NCI-H187 (cell line): ENCODE results near the gene SULF2.

Source experiments
- DNase-seq, 2 experiments: peaks; one replicate each; lab custom pipeline; 2025; lab: John Stamatoyannopoulos, UW

The SULF2 gene

DNA sequence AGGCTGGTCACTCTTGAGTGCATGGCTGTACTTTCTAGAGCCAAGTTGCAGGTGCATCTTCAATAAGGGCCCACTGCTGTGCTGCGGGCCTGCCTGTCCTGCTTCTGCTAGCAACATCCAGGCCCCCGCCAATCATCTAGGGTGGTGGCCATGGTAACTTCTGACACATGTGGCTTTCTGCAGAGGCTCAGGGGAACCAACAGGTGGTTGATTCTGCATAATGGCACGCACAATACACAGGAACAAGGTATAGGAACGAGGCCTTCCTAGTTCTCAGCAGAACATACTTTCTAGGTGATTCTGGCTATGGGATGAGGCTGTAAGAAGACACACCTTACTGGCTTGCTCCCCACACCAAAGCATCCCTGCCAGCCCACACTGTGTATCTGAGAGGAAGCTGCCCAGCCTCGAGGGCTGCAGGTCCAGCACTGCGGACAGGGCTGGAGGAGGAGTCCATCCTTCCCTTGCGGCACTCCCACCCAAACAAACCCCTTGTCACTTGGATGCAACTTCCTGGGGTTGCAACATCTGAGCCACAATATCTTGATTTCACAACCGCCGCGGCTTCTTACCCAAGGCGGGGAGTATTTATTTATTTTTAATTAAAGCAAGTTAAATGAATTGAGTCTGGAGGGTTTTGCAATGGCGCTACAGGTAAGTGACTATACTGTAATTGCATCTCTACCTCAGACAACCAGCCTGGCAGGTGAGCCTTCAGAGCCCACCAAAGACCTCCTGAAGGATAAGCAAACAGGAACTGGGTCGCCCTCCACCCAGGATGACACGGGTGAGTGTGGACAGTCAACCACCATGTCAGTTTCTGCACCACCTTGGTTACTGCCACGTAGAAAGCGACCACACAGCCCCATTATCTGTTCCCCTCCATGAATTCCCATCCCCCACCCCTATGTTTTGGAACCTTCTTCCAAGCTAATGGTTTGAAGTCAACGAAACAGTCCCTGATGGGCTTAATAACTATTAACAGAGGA, 49.6 kb downstream of the SULF2 start:
- no peak for DNase-seq

DNA sequence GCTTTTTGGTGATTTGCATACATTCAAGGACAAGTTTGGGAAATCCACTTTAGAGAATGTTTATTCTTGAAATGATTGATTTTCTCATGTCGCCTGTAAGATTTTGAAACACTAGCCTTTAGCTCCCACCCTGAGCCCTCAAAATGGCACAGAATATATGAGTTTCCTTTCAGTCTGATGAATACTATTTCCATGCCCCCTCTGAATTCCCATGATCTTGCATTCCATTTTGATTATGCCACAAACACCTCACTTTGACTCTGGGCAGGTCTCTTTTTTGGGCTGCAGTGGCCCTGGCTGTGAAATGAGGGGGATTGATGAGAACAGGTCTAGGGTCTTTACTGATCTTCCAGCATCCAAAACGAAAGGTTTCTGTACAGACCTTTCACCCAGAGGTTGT, 50.4 kb downstream of the SULF2 start:
- no peak for DNase-seq

DNA sequence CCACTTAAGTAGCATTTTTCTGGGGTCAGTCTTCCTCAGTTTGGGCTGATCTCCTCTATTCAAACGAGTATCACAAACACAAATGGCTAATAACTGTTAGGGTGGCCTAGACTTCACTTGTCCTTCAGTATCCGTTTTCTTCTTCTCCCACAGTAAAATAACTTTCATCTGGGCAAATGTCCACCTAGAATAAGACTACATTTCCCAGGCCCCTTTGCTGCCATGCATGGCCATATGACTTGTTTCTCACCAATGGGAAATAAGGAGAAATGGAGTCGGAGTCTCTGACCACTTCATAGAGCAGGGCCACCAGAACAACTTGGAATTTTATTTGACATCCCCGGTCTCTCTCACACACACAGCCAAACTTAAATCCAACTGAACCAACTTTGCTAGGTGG, 51.4 kb downstream of the SULF2 start:
- DNase-seq, result no peak

DNA sequence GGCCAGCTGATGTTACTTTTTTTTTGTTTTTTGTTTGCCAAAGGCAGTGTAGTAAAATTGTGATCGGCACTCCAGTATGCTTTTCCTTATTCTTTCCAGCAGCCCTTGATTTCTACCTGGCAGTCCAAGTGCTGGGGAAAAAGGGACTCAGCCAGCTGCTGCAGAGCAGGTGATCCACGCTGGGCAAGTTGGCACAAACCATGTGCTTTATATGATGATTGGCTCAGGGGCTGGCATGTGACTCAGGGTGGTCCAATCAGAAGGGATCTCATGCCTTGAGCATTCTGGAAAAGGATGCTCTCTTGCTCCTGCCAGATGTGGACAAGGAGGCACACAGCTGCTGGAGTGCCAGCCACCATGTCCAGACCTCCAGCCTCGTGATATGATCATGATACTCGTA, 54.5 kb downstream of the SULF2 start:
- no peak for DNase-seq

DNA sequence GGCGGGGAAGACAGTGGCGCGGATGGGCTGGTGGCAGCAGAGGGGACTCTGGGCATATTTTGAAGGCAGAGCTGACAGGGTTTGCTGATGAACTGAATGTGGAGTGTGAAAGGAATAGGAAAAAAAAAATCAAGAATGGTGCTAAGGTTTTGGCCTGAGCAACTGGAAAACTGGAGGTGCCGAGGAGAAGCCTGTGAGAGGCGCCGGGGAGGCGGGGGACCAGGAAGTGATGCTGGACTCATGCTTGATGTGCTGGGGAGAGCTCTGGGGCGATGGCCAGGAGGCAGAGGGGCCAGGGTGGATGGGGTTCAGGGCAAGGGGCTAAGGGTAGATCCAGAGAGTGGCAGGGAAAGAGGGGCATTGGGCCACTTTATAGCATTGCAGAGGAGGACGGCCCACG, 55.8 kb downstream of the SULF2 start:
- DNase-seq, result no peak

DNA sequence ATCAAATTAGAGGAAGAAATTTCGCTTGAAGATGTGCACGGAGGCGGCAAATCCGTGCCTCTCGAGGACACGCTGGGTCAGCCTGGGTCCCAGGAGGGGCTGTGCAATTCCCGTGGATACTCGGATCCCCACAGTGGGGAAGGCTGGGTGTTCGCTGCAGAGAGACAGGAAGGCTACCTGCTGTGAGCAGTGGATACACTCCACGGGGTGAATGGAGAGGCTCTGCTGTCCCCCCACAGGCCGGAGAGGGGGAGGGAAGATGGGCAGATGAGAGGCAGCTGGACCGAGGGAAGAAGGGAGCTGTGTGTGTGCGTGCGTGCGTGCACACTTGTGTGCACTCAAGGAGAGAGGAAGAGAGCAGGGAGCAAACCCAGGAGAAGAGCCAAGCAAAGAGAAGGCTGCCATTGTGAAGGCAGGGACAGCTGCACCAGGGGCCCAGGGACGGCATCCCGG, 57.3 kb downstream of the SULF2 start:
- DNase-seq, result no peak

DNA sequence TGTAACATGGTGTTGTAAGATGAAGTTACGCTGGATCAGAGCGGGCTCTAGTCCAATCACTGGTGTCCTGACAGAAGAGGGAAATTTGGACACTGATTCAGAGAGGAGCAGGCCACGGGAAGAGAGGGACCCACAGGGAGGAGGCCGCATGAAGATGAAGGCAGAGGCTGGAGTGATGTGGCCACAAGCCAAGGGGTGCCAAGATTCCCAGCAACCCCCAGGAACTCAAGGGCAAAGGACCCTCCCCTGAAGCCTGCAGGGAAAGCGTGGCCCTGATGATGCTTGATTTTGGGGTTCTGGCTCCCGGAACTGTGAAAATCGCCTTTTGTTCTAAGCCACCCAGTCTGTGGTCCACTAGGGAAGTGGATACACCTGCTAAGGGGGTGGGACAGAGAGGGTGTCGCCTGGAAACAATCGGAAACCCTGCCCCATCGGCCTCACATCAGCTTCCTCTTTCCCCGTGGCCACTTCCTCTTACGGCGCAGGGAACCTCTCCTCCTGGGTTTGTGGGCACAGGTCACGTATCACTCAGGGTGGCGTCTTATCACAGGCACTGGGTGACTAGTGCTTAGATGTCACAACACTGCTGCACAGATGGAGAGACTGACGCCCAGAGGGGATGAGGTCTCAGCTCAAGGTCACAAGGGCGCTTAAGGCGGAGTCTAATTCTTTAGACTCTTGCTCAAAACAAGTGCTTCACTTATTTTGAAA, 58.0 kb downstream of the SULF2 start:
- DNase-seq, result no peak

DNA sequence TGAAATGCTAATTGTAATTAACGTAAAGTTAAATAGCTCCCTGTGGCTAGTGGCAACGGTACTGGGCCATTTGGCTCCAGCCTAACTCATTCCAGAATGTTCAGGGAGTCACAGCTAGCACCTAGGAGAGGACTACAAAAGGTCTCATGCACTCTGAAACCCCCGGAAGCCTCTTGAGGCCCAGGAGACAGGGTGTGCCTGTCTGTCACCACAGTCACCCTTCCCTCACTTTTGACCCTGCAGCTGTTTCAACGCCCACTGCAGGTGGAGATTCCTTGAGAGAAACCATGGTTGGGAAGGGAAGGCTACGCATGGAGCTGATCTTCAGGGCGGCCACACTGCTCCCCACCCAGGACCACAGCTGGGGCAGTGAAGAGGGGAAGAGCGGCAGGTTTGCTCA, 58.6 kb downstream of the SULF2 start:
- no peak for DNase-seq

DNA sequence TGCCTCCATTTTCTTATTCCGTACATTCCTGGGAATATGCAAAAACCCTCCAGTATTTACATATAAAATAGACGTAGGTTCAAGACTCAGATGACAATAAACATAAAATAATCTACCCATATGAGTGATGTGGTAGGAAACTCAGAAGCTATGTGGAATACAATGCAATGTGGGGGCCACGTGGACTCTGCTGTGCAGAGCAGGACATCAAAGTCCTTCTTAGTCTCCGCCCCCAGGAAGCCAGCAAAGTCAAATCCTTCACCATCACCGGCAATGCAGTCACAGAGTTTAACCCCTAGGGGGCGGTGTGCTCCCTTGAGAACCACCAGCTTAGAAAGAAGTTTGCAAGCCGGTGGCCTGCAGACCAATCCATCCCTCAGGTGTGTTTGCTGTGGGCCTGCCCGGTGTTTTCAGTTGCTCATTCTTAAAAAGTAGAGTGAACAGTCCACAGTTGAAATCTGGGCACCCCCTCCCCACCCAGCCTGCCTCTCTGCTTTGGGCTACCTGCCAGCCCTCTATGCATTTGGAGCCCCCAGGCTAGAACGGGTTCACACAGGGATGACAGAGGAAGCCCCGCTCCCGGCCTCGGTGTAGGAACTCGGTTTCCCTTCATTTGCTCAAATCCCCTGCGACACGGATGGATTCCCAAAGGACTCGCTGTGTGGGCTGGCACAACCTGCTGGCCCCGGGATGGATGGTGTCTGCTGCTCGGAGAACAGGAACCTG, 59.9 kb downstream of the SULF2 start:
- DNase-seq, result peak; percentile 34 to 35

DNA sequence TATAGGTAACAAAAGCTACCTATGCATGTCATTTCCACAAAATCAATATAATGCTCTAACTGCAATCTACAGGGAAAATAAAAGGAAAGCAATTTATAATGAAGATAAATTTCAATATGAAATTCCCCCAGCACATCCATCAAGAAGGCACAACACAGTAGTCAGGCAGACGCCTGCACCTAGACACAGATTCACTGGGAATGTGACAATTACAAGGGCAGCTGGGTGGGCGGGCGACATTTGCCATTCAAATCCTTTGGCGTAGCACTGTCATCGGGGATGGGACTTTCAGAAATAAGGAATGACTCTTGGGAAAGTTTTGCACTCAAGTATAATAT, 60.4 kb downstream of the SULF2 start:
- DNase-seq, result no peak

DNA sequence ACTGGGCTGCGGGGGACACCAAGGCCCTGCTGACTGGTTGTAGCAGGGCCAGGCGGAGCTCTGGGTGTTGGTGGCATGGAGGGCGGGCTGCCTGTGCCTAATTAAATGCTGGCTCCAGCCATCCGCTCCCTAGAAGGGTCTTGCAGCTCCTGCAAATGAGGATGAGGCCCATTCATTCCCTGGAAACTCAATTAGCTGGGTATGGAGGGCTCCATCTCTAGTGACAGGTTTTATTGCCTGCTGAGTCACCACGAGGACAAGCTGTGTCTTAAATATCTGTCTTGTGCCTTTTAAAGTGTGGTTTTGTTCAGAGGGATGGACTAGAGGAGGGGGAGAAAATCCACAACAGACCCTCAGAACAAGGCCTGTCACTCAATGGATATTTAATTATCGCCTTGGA, 60.9 kb downstream of the SULF2 start:
- DNase-seq, result no peak

DNA sequence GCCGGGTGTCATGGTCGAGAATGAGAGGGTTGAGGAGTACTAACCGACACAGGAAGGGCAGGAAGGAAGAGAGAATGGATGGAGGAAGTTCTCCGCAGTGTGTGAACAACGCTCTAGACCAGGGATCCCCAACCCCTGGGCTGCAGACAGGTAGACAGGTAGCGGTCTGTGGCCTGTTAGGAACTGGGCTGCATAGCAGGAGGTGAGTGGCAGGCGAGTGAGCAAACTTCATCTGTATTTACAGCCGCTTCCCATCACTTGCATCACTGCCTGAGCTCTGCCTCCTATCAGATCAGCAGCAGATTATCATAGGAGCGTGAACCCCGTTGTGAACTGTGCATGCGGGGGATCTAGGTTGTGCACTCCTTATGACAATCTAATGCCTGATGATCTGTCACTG, 62.0 kb downstream of the SULF2 start:
- DNase-seq, result no peak

DNA sequence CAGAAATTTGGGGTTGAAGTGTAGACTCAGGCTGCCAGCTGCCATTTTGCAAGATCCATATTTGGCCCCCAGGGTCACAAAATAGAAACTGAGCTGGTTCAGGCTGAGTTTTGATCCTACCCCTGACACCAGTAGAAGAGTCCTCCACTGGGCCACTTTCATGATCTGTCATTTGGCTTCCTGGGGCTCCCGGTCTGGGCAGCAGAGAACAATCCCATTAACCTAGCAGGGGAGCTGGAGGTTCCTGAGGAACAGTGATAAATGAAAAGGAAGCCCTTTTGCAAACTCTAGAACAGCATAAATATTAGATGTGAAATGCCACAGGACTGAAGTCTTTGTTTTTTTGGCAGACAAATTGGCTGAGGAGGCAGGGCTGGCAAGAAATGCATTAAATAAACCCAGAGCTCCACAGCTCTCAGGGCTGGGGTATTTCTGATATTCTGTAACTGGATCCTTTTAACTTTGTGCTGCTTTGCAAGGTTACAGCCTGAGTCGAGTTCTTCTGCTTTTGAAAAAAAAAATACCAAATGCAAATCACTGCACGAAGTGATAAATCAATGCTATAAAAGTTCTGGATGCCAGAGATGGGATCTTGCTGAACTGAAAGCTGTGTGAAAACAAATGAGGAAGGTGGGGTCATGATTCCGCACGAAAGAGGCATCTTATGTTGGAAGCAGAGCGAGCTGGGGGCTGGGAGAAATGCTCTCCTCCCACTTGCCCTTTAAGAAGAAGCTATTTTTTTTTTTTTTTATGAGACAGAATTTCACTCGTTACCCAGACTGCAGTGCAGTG, 64.4 kb downstream of the SULF2 start:
- DNase-seq, result no peak

DNA sequence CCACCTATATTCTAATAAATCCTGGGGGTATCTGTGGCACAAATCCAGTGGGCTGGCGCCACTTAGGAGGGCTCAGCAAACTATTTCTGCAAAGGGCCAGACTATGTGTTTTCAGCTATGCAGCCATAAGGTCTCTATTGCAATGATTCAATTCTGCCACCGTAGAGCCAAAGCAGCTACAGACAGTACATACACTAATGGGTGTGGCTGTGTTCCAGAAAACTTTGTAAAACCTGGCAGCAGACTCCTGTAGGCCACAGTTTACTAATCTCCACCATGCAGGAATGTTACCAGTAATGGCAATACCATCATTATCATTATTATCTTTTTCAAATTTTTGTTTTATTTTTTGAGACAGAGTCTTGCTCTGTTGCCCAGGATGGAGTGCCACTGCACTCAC, 65.7 kb downstream of the SULF2 start:
- no peak for DNase-seq

DNA sequence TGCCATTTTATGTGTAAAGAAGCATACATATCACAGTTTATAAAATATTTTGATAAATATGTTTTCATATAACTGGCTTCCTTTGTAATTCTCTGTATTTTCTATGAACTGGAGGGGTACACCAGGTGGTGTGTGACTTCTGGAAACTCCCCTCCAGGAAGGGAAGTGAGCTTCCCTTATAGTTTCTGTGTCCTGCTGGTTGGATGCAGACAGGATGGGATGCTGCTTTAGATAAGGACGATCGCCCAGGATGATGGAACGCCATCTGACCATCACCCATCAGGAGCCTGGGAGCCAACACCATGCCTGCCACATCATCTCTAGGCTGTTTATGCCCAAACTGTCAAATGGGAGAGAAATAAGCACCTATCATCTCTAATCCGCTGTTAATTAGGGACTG, 66.1 kb downstream of the SULF2 start:
- no peak for DNase-seq

DNA sequence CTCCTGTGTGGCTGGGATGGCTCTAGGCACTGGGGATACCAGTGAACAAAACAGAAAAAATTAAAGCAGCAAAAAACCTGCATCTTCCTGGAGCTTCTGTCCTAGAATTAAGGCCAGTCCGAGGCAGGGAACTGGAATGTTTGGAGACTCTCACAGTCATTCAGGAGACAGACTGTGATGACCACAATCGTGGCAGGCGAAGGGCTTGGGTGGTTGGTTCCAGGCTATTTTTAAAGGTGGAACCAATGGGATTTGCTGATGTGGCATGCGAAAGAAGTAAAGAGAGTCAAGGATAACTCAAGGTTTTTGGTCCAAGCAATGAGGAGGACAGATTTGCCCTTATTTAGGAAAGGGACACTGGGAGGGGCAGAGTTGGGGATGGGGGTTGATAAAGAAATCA, 66.9 kb downstream of the SULF2 start:
- DNase-seq, result no peak

DNA sequence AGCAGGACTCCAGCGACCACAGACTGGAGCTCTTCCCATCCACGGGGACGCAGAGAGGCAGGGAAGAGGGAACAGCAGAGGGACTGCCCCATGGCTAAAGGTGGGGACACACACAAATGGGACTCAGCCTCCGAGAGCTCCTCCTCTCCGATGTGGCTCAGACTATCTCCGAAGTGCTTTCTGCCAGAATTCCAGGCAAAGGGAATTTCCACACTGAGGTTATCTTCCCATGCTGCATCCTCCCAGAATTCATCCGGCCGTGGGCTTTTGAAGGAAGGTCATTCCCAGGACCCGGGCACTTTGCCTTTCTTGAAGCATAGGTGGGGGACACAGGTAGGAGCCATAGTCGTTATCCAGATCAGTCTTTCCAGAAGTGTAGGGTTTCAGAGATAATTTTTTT, 67.9 kb downstream of the SULF2 start:
- DNase-seq, result no peak

DNA sequence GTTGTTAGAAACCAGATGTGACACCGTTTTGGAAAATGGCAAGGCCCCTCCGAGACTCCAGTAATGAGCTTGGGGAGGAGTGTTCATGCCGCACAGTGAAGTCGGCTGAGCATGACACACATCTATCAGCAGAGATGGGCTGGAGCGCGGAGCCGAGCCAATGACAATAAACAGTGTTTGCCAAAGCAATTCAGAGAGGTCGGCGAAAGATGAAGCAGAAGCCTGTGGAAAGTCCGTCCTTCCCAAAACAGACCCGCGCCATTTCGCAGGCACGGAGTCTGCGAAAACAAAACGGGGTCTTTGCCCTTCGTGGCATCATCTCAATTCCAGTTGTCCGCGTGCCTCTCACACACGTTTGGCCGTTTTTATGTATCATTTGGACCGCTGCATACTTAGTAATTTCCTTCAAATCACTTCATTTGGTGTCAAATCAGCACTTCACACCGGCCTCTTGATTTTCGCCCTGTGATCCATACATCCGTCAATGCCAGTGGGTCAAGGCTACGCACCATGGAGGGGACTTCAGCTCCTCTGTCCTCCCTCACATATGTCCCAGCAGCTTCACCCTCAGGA, 71.3 kb downstream of the SULF2 start:
- DNase-seq, result no peak

DNA sequence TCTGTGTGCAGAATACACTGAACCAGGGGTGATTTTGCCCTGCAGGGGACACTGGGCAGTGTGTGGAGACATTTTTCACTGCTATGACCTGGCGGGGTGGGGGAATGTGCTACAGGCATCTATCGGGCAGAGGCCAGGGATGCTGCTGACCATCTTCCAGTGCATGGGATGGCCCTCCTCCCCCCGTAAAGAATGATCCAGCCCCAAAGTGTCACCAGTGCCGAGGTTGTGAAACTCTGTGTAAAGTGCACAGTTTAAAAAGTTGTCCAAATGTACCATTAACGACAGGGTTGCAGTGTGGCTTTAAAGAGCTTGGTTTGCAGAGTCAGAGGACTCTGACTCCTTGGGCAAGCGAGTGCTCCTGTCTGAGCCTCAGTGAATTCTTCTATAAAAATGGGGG, 72.1 kb downstream of the SULF2 start:
- no peak for DNase-seq

DNA sequence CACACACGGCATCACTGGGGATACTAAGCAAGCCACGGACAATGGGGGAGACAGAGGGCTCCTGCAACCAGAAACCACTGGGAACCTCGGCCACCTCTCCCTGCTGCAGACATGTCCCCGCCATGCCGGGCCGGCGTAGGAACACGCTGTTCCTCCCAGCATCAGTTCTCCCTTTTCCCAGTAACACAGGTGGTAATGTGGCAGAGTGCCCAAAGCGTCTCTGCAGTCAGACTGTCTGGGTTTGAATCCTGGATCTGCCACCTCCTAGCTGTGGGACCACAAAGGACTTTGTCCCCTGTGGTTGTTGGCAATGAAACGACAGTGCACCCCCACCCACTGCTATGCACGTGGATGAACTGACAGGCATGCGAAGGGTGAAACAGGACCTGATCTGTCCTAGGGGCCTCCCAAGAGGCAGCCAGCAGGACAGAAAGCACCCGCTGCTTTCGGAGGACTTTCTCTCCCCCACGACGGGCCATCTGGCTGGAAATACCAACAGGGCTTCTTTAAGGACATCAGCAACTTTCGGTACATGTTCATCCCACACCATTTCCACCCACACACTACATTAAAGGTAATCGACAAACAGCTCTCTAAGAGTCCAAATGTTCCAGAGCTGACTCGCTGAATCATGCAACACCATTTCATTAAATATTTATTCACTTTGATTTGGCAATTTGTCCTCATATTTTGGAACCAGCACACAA, 74.1 kb downstream of the SULF2 start:
- no peak for DNase-seq

DNA sequence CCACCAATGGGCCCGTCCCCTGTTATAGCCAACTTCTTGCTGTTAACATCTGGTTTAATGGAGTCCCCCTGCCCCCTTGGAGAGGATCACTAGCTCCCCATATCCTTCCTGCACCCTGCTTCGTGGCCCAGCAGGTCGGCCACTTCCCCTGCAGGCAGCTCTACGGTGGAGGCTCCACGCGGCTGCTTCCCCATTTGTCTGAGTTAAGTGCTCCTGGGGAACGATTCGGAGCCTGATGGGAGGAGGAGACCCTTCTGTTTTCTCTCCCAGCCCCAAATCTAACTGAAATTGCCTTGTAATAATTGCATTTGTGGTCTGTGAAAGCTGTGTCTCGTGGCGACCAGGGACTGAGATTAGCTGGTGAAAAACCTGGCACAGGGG, 74.6 kb downstream of the SULF2 start:
- no peak for DNase-seq
